B cell (primary cell): Measurements from ENCODE around the gene WDFY2. TPM values are rescaled to one million over a fixed set of nuclear protein-coding genes. Genes with fewer than 3 reads are reported as not detected.

Source experiments
- ATAC-seq: fragments of 200-7000 bp; cut with Tn5 transposase; one replicate; pipeline ENCODE4 v1.10.0; 2021; ENCODE audit warnings: low read depth, mild to moderate bottlenecking, moderate number of reproducible peaks, moderate library complexity
- CTCF ChIA-PET: fragments of 350-600 bp; sonication (Branson Sonifier 250); formaldehyde crosslinking; loops from one replicate; lab custom pipeline; 2021; ENCODE audit warnings: antibody characterized with exemption, inconsistent platforms; lab: Charles Lee
- POLR2A ChIA-PET: fragments of 350-600 bp; sonication (Branson Sonifier 250); formaldehyde crosslinking; loops from one replicate; lab custom pipeline; 2021; ENCODE audit warnings: antibody characterized with exemption; lab: Charles Lee
- DNase-seq: peaks from one replicate; pipeline ENCODE4 v3.0.0; 2013
- H2AFZ ChIP-seq: 2 replicates; pipeline ENCODE4 v1.6.1; 2012; ENCODE audit warnings: mild to moderate bottlenecking, low read depth, low read length; ENCODE audit not compliant: insufficient read depth, poor library complexity, severe bottlenecking
- H3K27ac ChIP-seq, 2 donors: 1 replicate in 1 of 2; 2 replicates in 1 of 2; pipeline ENCODE4 v1.5.1; 2012 to 2013; ENCODE audit warnings: low read length in 2 of 2, mild to moderate bottlenecking in 2 of 2, moderate library complexity in 1 of 2
- H3K27me3 ChIP-seq, 4 experiments: fragments of 200-600 bp in 1 of 4; sonication (generic) in 1 of 4; replicated peaks in 1 of 4; 1 replicate in 2 of 4; 2 replicates in 2 of 4; pipeline versions ENCODE4 v1.6.1 to v1.7.0; 2013 to 2016; ENCODE audit warnings: low read length in 3 of 4, mild to moderate bottlenecking in 2 of 4, mixed read lengths in 1 of 4, moderate library complexity in 1 of 4; ENCODE audit not compliant: insufficient read depth in 4 of 4, control insufficient read depth in 3 of 4; ENCODE audit errors: control extremely low read depth in 1 of 4
- H3K36me3 ChIP-seq, 2 experiments: replicated peaks in 1 of 2; 1 replicate in 1 of 2; 2 replicates in 1 of 2; pipeline versions ENCODE4 v1.6.1 to v1.7.1; 2013; ENCODE audit warnings: low read length in 1 of 2; ENCODE audit not compliant: insufficient read depth in 2 of 2, control insufficient read depth in 1 of 2; ENCODE audit errors: control extremely low read depth in 1 of 2, extremely low read depth in 1 of 2
- H3K4me1 ChIP-seq, 2 donors: fragments of 200-600 bp in 1 of 2; sonication (generic) in 1 of 2; 1 replicate in 1 of 2; 2 replicates in 1 of 2; pipeline versions ENCODE4 v1.5.1 to v1.6.1; 2013 to 2017; ENCODE audit warnings: low read length in 2 of 2; ENCODE audit not compliant: control insufficient read depth in 2 of 2, insufficient read depth in 2 of 2
- H3K4me2 ChIP-seq: replicated peaks from 2 replicates; pipeline ENCODE3; 2012; ENCODE audit warnings: mild to moderate bottlenecking, low read depth, low read length; ENCODE audit not compliant: poor library complexity, severe bottlenecking
- H3K4me3 ChIP-seq, 5 experiments: fragments of 200-600 bp in 1 of 5; sonication (generic) in 1 of 5; 1 replicate in 3 of 5; 2 replicates in 2 of 5; pipeline versions ENCODE4 v1.5.1 to v1.7.0; 2011 to 2016; ENCODE audit warnings: low read length in 4 of 5, mild to moderate bottlenecking in 4 of 5, low read depth in 2 of 5, control low read depth in 1 of 5, moderate library complexity in 1 of 5; ENCODE audit not compliant: insufficient read depth in 1 of 5; ENCODE audit errors: control extremely low read depth in 1 of 5, extremely low read depth in 1 of 5
- H3K79me2 ChIP-seq: fragments of 200-600 bp; sonication (generic); one replicate; pipeline ENCODE4 v1.6.0; 2016; ENCODE audit warnings: low read length; ENCODE audit not compliant: control insufficient read depth, insufficient read depth
- H3K9ac ChIP-seq: fragments of 200-600 bp; sonication (generic); 2 replicates; pipeline ENCODE4 v1.6.1; 2017; ENCODE audit warnings: mild to moderate bottlenecking, low read length, moderate library complexity
- H3K9me3 ChIP-seq, 3 donors: one replicate each; pipeline versions ENCODE4 v1.6.1 to v1.7.1; 2013; ENCODE audit warnings: low read length in 2 of 3; ENCODE audit not compliant: control insufficient read depth in 2 of 3, insufficient read depth in 1 of 3; ENCODE audit errors: control extremely low read depth in 1 of 3
- H4K20me1 ChIP-seq: 2 replicates; pipeline ENCODE4 v1.6.0; 2012; ENCODE audit warnings: mild to moderate bottlenecking, low read length; ENCODE audit not compliant: insufficient read depth, control insufficient read depth, poor library complexity, severe bottlenecking
- H3K27ac Mint-ChIP-seq: one replicate; pipeline ENCODE4 v1.8.0; 2021; ENCODE audit warnings: mixed read lengths
- H3K27me3 Mint-ChIP-seq: one replicate; pipeline ENCODE4 v1.8.0; 2021; ENCODE audit warnings: mixed read lengths
- H3K4me1 Mint-ChIP-seq: one replicate; pipeline ENCODE4 v1.8.0; 2021; ENCODE audit warnings: mixed read lengths
- H3K4me3 Mint-ChIP-seq: one replicate; pipeline ENCODE4 v1.8.0; 2021; ENCODE audit warnings: mixed read lengths
- H3K9me3 Mint-ChIP-seq: one replicate; pipeline ENCODE4 v1.8.0; 2022; ENCODE audit warnings: mixed read lengths; ENCODE audit not compliant: insufficient read depth
- EZH2 ChIP-seq: IDR thresholded peaks from 2 replicates; pipeline ENCODE4 v1.6.1; 2012; ENCODE audit warnings: borderline replicate concordance, low read depth, mild to moderate bottlenecking, moderate library complexity, low read length; ENCODE audit not compliant: insufficient read depth, poor library complexity, severe bottlenecking
- WGBS: methylation state at CpG from one replicate; pipeline ENCODE4 v1.1.5; 2013; ENCODE audit warnings: missing lambda C conversion rate; ENCODE audit not compliant: insufficient coverage; 5-methylcytosine and 5-hydroxymethylcytosine counted together
- intact Hi-C: fragments of 100-400 bp; cut with micrococcal nuclease; formaldehyde crosslinking; loops from one replicate; pipeline ENCODE4 v1.10.0; 2022
- polyA plus RNA-seq: library from polyadenylated mRNA; depleted of rRNA; stranded (reverse); fragments of >200 nt; gene quantifications from 2 replicates; pipeline ENCODE4 v1.2.3, GENCODE V29; 2012
- total RNA-seq, 2 donors: library from RNA; stranded (reverse); fragments of 120-200 nt in 1 of 2; gene quantifications; 1 replicate in 1 of 2; 2 replicates in 1 of 2; pipeline versions ENCODE4 v1.2.3 to v1.2.4, GENCODE V29; 2013 to 2022
- TF ChIP-seq, protein P1 (sequence below): fragments of 200-600 bp; IDR thresholded peaks from one replicate; pipeline ENCODE4 v1.8.0; 2022; ENCODE audit warnings: antibody characterized with exemption, mild to moderate bottlenecking

The WDFY2 gene
- total and polyA plus RNA-seq, 2 donors (not counting 1 experiment from before 2014, with no cell fraction given): 12.4 to 47.7 TPM

- Histone ChIP-seq H3K27me3 (no peaks in the 10 kb centered on the region), H3K4me3 (no peak overlapping the region), H2AFZ (no peak overlapping the region), H3K4me2 (no peak overlapping the region), H3K9me3 (no peaks in the 10 kb centered on the region), H3K36me3 (no peaks in the 10 kb centered on the region), H3K27ac (no peak overlapping the region), H3K79me2 (peaks cover 17% of the 10 kb centered on the region), H3K4me1 (peaks cover 19 to 27% of the 10 kb centered on the region in 2 donors), H4K20me1 (no peaks in the 10 kb centered on the region), H3K9ac (no peak overlapping the region)
- intact Hi-C loops: loop anchor here (10.0 kb wide), 1 partner anchor 577 kb away; the partner anchor contains the start of gene FAM124A
- ATAC-seq (no peak), DNase-seq (no peak)
- no peaks in the 10 kb centered on the region for H3K27me3 Mint-ChIP-seq
- peaks cover 42% of the 10 kb centered on the region for H3K4me1 Mint-ChIP-seq
- TF ChIP-seq, protein P1, sequence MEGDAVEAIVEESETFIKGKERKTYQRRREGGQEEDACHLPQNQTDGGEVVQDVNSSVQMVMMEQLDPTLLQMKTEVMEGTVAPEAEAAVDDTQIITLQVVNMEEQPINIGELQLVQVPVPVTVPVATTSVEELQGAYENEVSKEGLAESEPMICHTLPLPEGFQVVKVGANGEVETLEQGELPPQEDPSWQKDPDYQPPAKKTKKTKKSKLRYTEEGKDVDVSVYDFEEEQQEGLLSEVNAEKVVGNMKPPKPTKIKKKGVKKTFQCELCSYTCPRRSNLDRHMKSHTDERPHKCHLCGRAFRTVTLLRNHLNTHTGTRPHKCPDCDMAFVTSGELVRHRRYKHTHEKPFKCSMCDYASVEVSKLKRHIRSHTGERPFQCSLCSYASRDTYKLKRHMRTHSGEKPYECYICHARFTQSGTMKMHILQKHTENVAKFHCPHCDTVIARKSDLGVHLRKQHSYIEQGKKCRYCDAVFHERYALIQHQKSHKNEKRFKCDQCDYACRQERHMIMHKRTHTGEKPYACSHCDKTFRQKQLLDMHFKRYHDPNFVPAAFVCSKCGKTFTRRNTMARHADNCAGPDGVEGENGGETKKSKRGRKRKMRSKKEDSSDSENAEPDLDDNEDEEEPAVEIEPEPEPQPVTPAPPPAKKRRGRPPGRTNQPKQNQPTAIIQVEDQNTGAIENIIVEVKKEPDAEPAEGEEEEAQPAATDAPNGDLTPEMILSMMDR: no peak
- no peak for TF ChIP-seq EZH2
- 86% methylated on average over 4 of the region's 7 CpGs for WGBS
- ChIA-PET CTCF (interaction anchor here (0.6 to 6.2 kb wide), 6 partner anchors 9 to 653 kb away, joined by 3 to 101 read pairs (median 6); no protein-coding TSS in a partner anchor), POLR2A (no interaction called here)
- H3K4me3 Mint-ChIP-seq: peak overlapping the region; percentile 0
- H3K27ac Mint-ChIP-seq: peak overlapping the region; percentile 100
- H3K9me3 Mint-ChIP-seq: no peaks in the 10 kb centered on the region
These were observed 217.4 kb downstream of the WDFY2 start for GRCh38 chr13:51801631-51802099.
